ENCODE measurements around the gene OPA3. TPM values are rescaled to one million over a fixed set of nuclear protein-coding genes. Genes with fewer than 3 reads are reported as not detected.

Gene OPA3
- total and polyA plus RNA-seq, 10 of the 15 experiments (the other 5 are each of a cell fraction or from before 2014, with no cell fraction given): 2.2 to 24.3 (median 13.3) TPM

GRCh38 chr19:45589768-45590167, 5.2 kb upstream of the OPA3 start (continued):
- TF ChIP-seq HSF1 (IDR thresholded peaks at IDR 0.05; ENCODE audit: low read depth, low read length): no peak
- TF ChIP-seq MAX (IDR thresholded peaks at IDR 0.05; ENCODE audit: low read depth, low read length): no peak
- TF ChIP-seq RBBP5 (conservative IDR thresholded peaks at IDR 0.05): no peak
- no peak for TF ChIP-seq BHLHE40 (IDR thresholded peaks at IDR 0.05; ENCODE audit: borderline replicate concordance in 1 of 2, low read depth in 2 of 2, low read length in 1 of 2)

GRCh38 chr19:45587873-45588272, 3.3 kb upstream of the OPA3 start:
- in situ Hi-C loops (cut with MboI) (no loop called here), intact Hi-C loops (cut with micrococcal nuclease; ENCODE audit: unreplicated experiment) (no loop called here)
- ATAC-seq (no peak), FAIRE-seq (no peak), DNase-seq (ENCODE audit: low read depth, low spot score) (no peak)
- H3K4me2 ChIP-seq (ENCODE audit: control insufficient read depth, insufficient read depth): no peak overlapping the region
- RAD21 ChIA-PET (ENCODE audit: unreplicated experiment): no interaction called here
- H3K4me1 ChIP-seq (ENCODE audit: control insufficient read depth, insufficient read depth, low read length): peaks cover 6% of the 10 kb centered on the region; the same call in 1 of the 2 replicates
- WGBS (ENCODE audit: insufficient coverage, insufficient replicate concordance, low lambda C conversion rate, missing lambda C conversion rate): 58% methylated on average over 4 of the region's 4 CpGs
- H3K9ac ChIP-seq (ENCODE audit: control insufficient read depth, insufficient read depth, low read length): no peak overlapping the region
- no peaks in the 10 kb centered on the region; the same call in 2 of the 3 replicates for H3K9me3 ChIP-seq (replicated peaks; ENCODE audit: control insufficient read depth, insufficient read depth, low read length)
- no peak overlapping the region for H3K27ac ChIP-seq (ENCODE audit: control insufficient read depth, insufficient read depth)
- no peak overlapping the region for H3K4me3 ChIP-seq
- H4K20me1 ChIP-seq (ENCODE audit: control insufficient read depth, insufficient read depth): no peaks in the 10 kb centered on the region
- H3K27me3 ChIP-seq (replicated peaks in 1 of 2; ENCODE audit: control insufficient read depth in 2 of 2, insufficient read depth in 2 of 2, low read length in 1 of 2): no peaks in the 10 kb centered on the region
- TF ChIP-seq ZNF24 (IDR thresholded peaks at IDR 0.05): no peak
- no peak for TF ChIP-seq ATF7 (IDR thresholded peaks at IDR 0.05; ENCODE audit: low read depth)
- TF ChIP-seq, protein P1, sequence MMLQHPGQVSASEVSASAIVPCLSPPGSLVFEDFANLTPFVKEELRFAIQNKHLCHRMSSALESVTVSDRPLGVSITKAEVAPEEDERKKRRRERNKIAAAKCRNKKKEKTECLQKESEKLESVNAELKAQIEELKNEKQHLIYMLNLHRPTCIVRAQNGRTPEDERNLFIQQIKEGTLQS (IDR thresholded peaks at IDR 0.05; ENCODE audit: borderline replicate concordance, extremely low read depth, low read depth, low read length): no peak
- no peak for TF ChIP-seq STAT1 (conservative IDR thresholded peaks at IDR 0.05)
- no peak for TF ChIP-seq MAX (IDR thresholded peaks at IDR 0.05; ENCODE audit: low read depth, low read length)
- no peak for TF ChIP-seq NBN (IDR thresholded peaks at IDR 0.05)
- no peak for TF ChIP-seq PAX5 (IDR thresholded peaks at IDR 0.05; ENCODE audit: borderline replicate concordance, low read depth, low read length)
- H3K36me3 ChIP-seq (ENCODE audit: control insufficient read depth in 2 of 2, insufficient read depth in 2 of 2, low read length in 1 of 2): no peaks in the 10 kb centered on the region
- SMC1A ChIA-PET (ENCODE audit: uncharacterized antibody, unreplicated experiment): no interaction called here
- peaks cover 11% of the 10 kb centered on the region for H3K79me2 ChIP-seq (ENCODE audit: control insufficient read depth, insufficient read depth, low read length)
- H2AFZ ChIP-seq (ENCODE audit: control insufficient read depth, low read depth, low read length): no peak overlapping the region
- POLR2A ChIA-PET: interaction anchor here (0.6 kb wide), 1 partner anchor 274 kb away, joined by 3 read pairs; no protein-coding TSS in a partner anchor
- BruUV-seq (replicated peaks): no TSS peak
- CTCF ChIA-PET: interaction anchor here (1.2 to 1.5 kb wide), 2 partner anchors 56 to 161 kb away, joined by 4 read pairs; no protein-coding TSS in a partner anchor

Data from GM12878 (cell line).